Activated T-cell treated with anti-CD3 and anti-CD28 coated beads, Interleukin-2, amount 50 U/mL, for 24 hours (primary cell): ENCODE results near the gene LAMA3.
"Not testable (repeated sequence)": the region's sequence is repeated elsewhere in the genome, so short reads cannot be mapped to it uniquely, and the experiment has no call there.

Experiments
- DNase-seq: peaks from one replicate; pipeline ENCODE4 v3.0.0-alpha.2; 2020
- H3K27ac Mint-ChIP-seq: 2 replicates; pipeline ENCODE4 v1.8.0; 2020; ENCODE audit warnings: mild to moderate bottlenecking, mixed read lengths
- H3K27me3 Mint-ChIP-seq: 2 replicates; pipeline ENCODE4 v1.8.0; 2020; ENCODE audit warnings: mixed read lengths
- H3K36me3 Mint-ChIP-seq: 2 replicates; pipeline ENCODE4 v1.8.0; 2020; ENCODE audit warnings: low read depth, mixed read lengths
- H3K4me1 Mint-ChIP-seq: 2 replicates; pipeline ENCODE4 v1.8.0; 2020; ENCODE audit warnings: low read depth, mixed read lengths
- H3K4me3 Mint-ChIP-seq: 2 replicates; pipeline ENCODE4 v1.8.0; 2020; ENCODE audit warnings: mild to moderate bottlenecking, moderate library complexity, mixed read lengths
- H3K9me3 Mint-ChIP-seq: 2 replicates; pipeline ENCODE4 v1.8.0; 2020; ENCODE audit warnings: mixed read lengths

The LAMA3 gene

DNA sequence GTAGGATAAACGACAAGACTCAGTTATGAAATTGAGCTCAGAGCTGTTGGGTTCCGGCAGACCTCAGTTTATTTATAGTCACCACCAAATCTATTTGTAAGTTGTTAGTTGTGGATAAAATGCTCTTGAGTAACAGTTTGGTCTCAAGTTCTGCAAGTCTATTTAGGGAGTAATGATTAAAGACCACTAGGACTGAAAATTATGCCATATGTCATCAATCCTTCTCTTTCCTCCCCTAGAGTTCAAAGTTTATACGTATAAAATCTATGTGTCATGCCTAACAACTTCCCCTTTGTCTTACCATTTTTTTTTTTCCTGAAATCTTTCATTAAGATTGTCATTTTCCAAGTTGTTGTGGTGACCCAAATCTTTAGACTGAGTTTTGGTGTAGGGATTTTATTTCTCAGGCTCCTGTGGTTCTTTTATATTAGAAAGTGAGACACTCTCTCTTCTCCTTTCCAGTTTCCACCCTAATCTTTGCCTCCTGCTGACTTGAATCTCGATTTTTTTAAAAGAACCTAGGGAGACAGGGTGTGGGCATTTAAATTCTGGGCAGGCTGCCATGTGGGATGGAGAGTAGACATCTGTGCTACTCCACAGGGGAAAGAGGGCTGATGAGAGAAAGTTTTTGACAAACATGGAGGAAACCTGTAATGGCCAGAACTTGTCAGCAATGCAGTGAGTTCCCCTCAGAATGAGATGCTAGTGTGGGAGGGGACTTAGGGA, 51.0 kb downstream of the LAMA3 start:
- Mint-ChIP-seq H3K27ac (no peak overlapping the region), H3K27me3 (peaks cover 22% of the 10 kb centered on the region), H3K36me3 (no peaks in the 10 kb centered on the region), H3K9me3 (no peaks in the 10 kb centered on the region), H3K4me3 (no peak overlapping the region), H3K4me1 (peaks cover 23% of the 10 kb centered on the region)
- DNase-seq: no peak

DNA sequence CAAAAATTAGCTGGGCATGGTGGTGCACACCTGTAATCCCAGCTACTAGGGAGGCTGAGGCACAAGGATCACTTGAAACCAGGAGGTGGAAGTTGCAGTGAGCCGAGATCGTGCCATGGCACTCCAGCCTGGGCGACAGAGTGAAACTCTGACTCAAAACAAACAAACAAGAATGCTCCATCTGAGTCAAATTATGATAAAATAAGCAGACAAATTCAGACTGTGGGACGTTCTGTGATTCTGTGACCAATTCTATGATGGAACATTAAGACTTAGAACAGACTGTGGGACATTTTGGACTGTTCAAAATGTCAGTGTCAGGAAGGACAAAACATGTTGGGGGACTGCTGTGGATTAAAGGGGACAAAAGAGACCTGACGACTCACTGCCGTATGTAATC, 52.7 kb downstream of the LAMA3 start:
- H3K9me3 Mint-ChIP-seq: not testable (repeated sequence)

DNA sequence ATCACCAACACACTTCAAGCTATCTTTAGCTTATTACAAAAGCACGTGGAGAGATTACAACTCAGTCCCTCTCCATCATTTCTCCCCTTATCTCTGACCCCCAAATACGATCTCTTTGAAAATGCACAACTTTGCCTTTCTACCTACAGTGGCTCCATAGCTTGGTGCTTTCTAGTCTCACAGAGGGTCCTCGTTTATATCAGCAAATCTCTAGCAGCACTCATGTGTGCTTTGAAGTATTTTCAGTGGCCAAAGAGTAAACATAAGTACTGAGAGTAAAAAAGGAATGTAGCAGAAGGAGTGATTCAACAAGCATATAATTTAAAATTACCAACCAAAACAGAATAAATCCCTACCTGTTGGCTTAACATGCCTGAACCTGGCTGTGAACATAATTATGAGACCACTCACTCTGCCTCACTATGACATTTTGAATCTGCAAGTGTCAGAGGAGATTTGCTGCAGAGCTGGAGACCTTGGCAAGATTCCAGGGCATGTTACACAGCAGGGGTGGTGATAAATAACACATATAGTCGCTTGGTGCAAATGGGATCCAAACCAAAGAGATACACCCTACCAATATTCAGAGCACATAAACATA, 54.6 kb downstream of the LAMA3 start:
- Mint-ChIP-seq H3K36me3 (no peaks in the 10 kb centered on the region), H3K27me3 (peaks cover 26% of the 10 kb centered on the region), H3K4me3 (no peak overlapping the region)

More for the DNA sequence above, 52.7 kb downstream of the LAMA3 start:
- Mint-ChIP-seq H3K27me3 (peaks cover 29% of the 10 kb centered on the region), H3K4me1 (peaks cover 21% of the 10 kb centered on the region)
- not testable (repeated sequence) for H3K36me3 Mint-ChIP-seq, H3K4me3 Mint-ChIP-seq, H3K27ac Mint-ChIP-seq, DNase-seq

GRCh38 chr18:23745366-23745765, 56.1 kb downstream of the LAMA3 start:
- Mint-ChIP-seq H3K4me1 (peaks cover 2% of the 10 kb centered on the region), H3K27me3 (peaks cover 27% of the 10 kb centered on the region), H3K27ac (no peak overlapping the region)

More for the DNA sequence above, 54.6 kb downstream of the LAMA3 start:
- Mint-ChIP-seq H3K4me1 (peaks cover 9% of the 10 kb centered on the region), H3K27ac (no peak overlapping the region), H3K9me3 (no peaks in the 10 kb centered on the region)
- DNase-seq: no peak

GRCh38 chr18:23746851-23747250, 57.6 kb downstream of the LAMA3 start:
- Mint-ChIP-seq H3K27ac (no peak overlapping the region), H3K4me3 (no peak overlapping the region), H3K27me3 (peaks cover 26% of the 10 kb centered on the region), H3K4me1 (peaks cover 2% of the 10 kb centered on the region), H3K9me3 (peaks cover 3% of the 10 kb centered on the region), H3K36me3 (no peaks in the 10 kb centered on the region)
- DNase-seq: no peak

More at GRCh38 chr18:23745366-23745765, 56.1 kb downstream of the LAMA3 start:
- Mint-ChIP-seq H3K36me3 (no peaks in the 10 kb centered on the region), H3K9me3 (peaks cover 3% of the 10 kb centered on the region), H3K4me3 (no peak overlapping the region)
- DNase-seq: no peak

DNA sequence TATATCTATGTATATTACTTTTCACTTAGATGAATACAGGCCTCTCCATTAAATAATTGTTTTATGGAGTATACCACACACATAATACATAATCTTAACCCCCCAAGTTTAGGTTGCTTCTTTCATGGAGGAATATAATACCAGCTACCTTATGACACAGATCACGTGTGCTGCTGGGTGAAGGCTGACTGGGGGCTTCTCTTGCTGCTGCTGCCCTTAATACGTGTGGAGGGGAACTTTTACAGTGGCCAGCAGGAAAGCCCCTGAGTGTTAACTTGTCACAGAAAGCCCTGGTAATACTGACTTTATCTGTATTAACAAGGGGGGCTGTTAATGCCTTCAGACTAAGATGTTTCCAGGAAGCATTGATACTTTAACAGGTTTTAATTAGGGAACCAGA, 63.1 kb downstream of the LAMA3 start:
- peaks cover 3% of the 10 kb centered on the region for H3K9me3 Mint-ChIP-seq
- H3K27ac Mint-ChIP-seq: no peak overlapping the region
- H3K36me3 Mint-ChIP-seq: no peaks in the 10 kb centered on the region
- peaks cover 9% of the 10 kb centered on the region for H3K27me3 Mint-ChIP-seq
- no peak overlapping the region for H3K4me3 Mint-ChIP-seq
- DNase-seq: no peak
- no peaks in the 10 kb centered on the region for H3K4me1 Mint-ChIP-seq

- H3K4me3 Mint-ChIP-seq: no peak overlapping the region
- H3K36me3 Mint-ChIP-seq: no peaks in the 10 kb centered on the region
- peaks cover 3% of the 10 kb centered on the region for H3K9me3 Mint-ChIP-seq
- DNase-seq: no peak
- no peak overlapping the region for H3K27ac Mint-ChIP-seq
- peaks cover 13% of the 10 kb centered on the region for H3K27me3 Mint-ChIP-seq
- no peaks in the 10 kb centered on the region for H3K4me1 Mint-ChIP-seq
Observed at GRCh38 chr18:23752796-23753195, 63.5 kb downstream of the LAMA3 start.

DNA sequence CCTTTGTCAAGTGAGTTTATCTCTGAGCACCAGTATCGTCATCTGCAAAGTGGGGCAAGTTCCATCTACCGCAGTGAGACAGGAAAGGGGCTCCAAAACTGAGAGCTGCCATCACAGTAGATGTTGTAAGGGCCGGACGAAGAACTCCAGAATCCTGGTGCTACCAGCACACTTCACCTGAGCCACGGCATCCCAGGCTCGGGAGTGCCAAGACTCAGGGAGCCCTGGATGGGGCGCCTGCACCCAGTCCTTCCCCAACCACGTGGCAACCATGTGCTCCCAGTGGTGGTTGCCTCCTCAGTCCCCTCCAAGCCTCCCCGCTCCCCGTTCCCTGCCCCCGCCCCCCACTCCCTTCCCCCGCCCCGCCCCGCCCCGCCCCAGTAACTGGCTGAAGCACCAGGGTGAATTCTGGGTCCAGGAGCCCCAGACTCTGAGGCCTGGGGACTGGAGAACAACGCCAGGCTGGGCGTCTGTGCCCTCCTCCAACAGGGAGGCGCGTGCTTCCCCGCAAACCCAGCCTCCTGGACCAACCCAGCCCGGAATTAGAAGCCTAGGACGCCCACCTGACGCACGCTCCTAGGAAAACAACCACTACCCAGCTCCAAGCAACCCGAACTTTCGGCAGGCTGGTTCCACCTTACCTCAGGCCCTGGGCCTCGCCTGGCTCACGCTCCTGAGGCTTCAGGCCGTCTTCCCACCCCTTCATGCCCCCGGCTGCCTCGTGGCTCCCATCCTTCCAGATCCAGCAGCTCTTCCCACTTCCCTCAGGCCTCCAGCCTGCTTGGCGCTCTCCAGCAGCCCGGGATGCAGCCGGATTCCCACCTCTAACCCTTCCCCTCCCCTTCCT, 67.6 kb downstream of the LAMA3 start:
- no peak overlapping the region for H3K4me3 Mint-ChIP-seq
- peaks cover 6% of the 10 kb centered on the region for H3K27me3 Mint-ChIP-seq
- no peaks in the 10 kb centered on the region for H3K36me3 Mint-ChIP-seq
- no peaks in the 10 kb centered on the region for H3K9me3 Mint-ChIP-seq
- no peak for DNase-seq
- no peaks in the 10 kb centered on the region for H3K4me1 Mint-ChIP-seq
- no peak overlapping the region for H3K27ac Mint-ChIP-seq

GRCh38 chr18:23757437-23757733, 68.1 kb downstream of the LAMA3 start:
- Mint-ChIP-seq H3K4me3 (no peak overlapping the region), H3K4me1 (no peaks in the 10 kb centered on the region), H3K9me3 (no peaks in the 10 kb centered on the region), H3K36me3 (no peaks in the 10 kb centered on the region), H3K27ac (no peak overlapping the region), H3K27me3 (peaks cover 6% of the 10 kb centered on the region)
- no peak for DNase-seq

GRCh38 chr18:23758281-23758680, 69.0 kb downstream of the LAMA3 start:
- Mint-ChIP-seq H3K9me3 (no peaks in the 10 kb centered on the region), H3K27ac (no peak overlapping the region), H3K4me3 (no peak overlapping the region), H3K36me3 (no peaks in the 10 kb centered on the region), H3K4me1 (no peaks in the 10 kb centered on the region), H3K27me3 (peaks cover 6% of the 10 kb centered on the region)
- DNase-seq: no peak

DNA sequence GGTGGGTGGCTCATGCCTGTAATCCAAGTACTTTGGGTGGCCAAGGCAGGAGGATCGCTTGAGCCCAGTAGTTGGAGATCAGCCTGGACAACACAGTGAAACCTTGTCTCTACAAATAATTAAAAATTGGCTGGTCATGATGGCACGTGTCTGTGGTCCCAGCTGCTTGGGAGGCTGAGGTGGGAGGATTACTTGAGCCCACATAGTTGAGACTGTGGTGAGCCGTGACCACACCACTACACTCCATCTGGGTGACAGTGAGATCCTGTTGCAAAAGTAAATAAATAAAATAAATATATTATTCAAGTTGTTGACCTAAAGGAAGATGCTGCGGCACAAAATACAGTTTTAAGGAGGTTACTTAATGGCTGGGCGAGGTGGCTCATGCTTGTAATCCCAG, 72.7 kb downstream of the LAMA3 start:
- Mint-ChIP-seq H3K9me3 (no peaks in the 10 kb centered on the region), H3K4me3 (no peak overlapping the region), H3K27me3 (peaks cover 8% of the 10 kb centered on the region), H3K36me3 (no peaks in the 10 kb centered on the region), H3K4me1 (no peaks in the 10 kb centered on the region), H3K27ac (no peak overlapping the region)
- DNase-seq: no peak

DNA sequence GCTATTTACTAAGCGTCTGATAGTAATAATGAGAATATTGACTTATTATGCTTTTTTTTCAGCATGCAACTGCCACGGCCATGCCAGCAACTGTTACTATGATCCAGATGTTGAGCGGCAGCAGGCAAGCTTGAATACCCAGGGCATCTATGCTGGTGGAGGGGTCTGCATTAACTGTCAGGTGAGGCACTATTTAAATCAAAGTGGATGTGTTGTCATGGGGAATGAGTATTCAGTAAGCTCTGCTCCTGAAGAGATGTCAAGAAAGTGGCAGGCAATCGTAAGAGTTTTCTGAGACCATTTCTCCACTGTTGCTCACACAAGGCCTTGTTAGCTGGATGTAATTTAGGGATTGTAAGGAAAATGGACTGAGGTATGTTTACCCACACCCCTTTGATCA, 74.1 kb downstream of the LAMA3 start:
- Mint-ChIP-seq H3K27me3 (peaks cover 3% of the 10 kb centered on the region), H3K4me3 (no peak overlapping the region), H3K36me3 (no peaks in the 10 kb centered on the region), H3K27ac (no peak overlapping the region), H3K4me1 (no peaks in the 10 kb centered on the region), H3K9me3 (peaks cover 6% of the 10 kb centered on the region)
- no peak for DNase-seq

GRCh38 chr18:23765931-23766330, 76.7 kb downstream of the LAMA3 start:
- peaks cover 11% of the 10 kb centered on the region for H3K9me3 Mint-ChIP-seq
- no peak overlapping the region for H3K4me3 Mint-ChIP-seq
- peaks cover 3% of the 10 kb centered on the region for H3K27me3 Mint-ChIP-seq
- no peaks in the 10 kb centered on the region for H3K4me1 Mint-ChIP-seq
- H3K27ac Mint-ChIP-seq: no peak overlapping the region
- H3K36me3 Mint-ChIP-seq: no peaks in the 10 kb centered on the region
- no peak for DNase-seq

DNA sequence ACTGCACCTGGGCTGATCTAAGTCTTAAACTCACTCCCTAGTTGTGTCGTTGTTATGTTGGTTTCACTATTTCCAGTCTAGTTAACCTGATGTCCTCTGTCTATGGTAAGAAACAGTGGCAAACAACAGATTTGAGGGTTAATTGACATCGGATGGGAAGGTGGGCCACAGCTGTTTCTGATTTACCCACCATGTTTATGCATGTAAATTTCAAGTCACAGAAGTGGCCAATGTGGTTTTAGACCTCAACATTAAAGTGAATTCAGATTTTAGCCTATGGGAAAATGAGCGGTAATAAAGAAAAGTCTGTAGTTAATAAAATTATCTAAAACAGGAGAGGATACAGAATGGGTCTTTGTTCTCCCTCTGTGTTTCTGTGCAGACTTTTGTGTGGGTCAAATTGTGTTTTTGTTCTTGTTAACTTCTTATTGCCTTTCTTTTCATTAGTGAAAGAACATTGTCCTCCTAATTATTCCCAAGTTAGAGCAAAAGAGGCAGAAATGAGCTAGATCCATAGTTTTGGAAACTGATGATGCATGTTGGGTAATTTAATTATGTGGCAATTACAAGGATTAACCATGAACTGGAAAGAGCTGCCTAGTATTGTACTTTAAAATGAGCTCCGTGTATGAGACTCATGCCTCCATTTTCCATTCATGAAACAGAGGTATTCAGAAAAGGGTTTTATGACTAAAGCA, 83.2 kb downstream of the LAMA3 start:
- Mint-ChIP-seq H3K27ac (no peak overlapping the region), H3K27me3 (no peaks in the 10 kb centered on the region), H3K36me3 (no peaks in the 10 kb centered on the region), H3K9me3 (peaks cover 11% of the 10 kb centered on the region), H3K4me3 (no peak overlapping the region), H3K4me1 (no peaks in the 10 kb centered on the region)
- no peak for DNase-seq
